Inferior parietal cortex (tissue), 1 donor: Measurements from ENCODE around the gene SLC16A13.
"Not testable (repeated sequence)": the region's sequence is repeated elsewhere in the genome, so short reads cannot be mapped to it uniquely, and the experiment has no call there.

Experiments
- DNase-seq: peaks from one replicate; pipeline ENCODE4 v3.0.0-alpha.2; 2016; ENCODE audit errors: extremely low spot score

The SLC16A13 gene

GRCh38 chr17:7035591-7036368 lies at the start of gene SLC16A13:
TSS of gene SLC16A13 (plus strand) at chr17:7036015. CDS start at chr17:7036383, 368 bp downstream.
- peak; percentile 90 for DNase-seq

- DNase-seq: no peak
These were observed 49.1 kb upstream of the SLC16A13 start for GRCh38 chr17:6986676-6987075.

- DNase-seq: no peak
These were observed 46.0 kb upstream of the SLC16A13 start for GRCh38 chr17:6989779-6990178.

- DNase-seq: not testable (repeated sequence)
These were observed 42.2 kb upstream of the SLC16A13 start for GRCh38 chr17:6993613-6994056.

GRCh38 chr17:6994118-6994598 lies 41.7 kb upstream of the SLC16A13 start:
- peak; percentile 13 for DNase-seq

GRCh38 chr17:6994666-6995256 lies 41.1 kb upstream of the SLC16A13 start:
- DNase-seq: no peak

- no peak for DNase-seq
These were observed 40.1 kb upstream of the SLC16A13 start, which contains the start of gene ALOX12 for GRCh38 chr17:6995500-6996255. TSS of gene ALOX12 (plus strand) at chr17:6996049. CDS start at chr17:6996118, 69 bp downstream.

- no peak for DNase-seq
These were observed 39.4 kb upstream of the SLC16A13 start for GRCh38 chr17:6996256-6997011.

GRCh38 chr17:6997171-6997570 lies 38.6 kb upstream of the SLC16A13 start:
- DNase-seq: no peak

GRCh38 chr17:6998855-6999508 lies 36.8 kb upstream of the SLC16A13 start:
- no peak for DNase-seq

- no peak for DNase-seq
These were observed 34.4 kb upstream of the SLC16A13 start for GRCh38 chr17:7001318-7001961.

GRCh38 chr17:7002288-7003047 lies 33.3 kb upstream of the SLC16A13 start:
- DNase-seq: no peak

- DNase-seq: no peak
These were observed 32.1 kb upstream of the SLC16A13 start for GRCh38 chr17:7003745-7004144.

GRCh38 chr17:7004398-7005253 lies 31.2 kb upstream of the SLC16A13 start:
- peak; percentile 88 for DNase-seq

GRCh38 chr17:7005716-7006115 lies 30.1 kb upstream of the SLC16A13 start:
- no peak for DNase-seq

GRCh38 chr17:7007143-7007542 lies 28.7 kb upstream of the SLC16A13 start:
- DNase-seq: no peak

- DNase-seq: no peak
These were observed 25.3 kb upstream of the SLC16A13 start for GRCh38 chr17:7010523-7010922.

- DNase-seq: no peak
These were observed 24.4 kb upstream of the SLC16A13 start for GRCh38 chr17:7011415-7011814.

GRCh38 chr17:7011942-7012254 lies 23.9 kb upstream of the SLC16A13 start:
- no peak for DNase-seq
